Calu3 (cell line): ENCODE data around the gene SLC39A6. TPM values are rescaled to one million over a fixed set of nuclear protein-coding genes. Genes with fewer than 3 reads are reported as not detected.
"Not testable (repeated sequence)": the region's sequence is repeated elsewhere in the genome, so short reads cannot be mapped to it uniquely, and the experiment has no call there.

Experiments used
- BruUV-seq: library from RNA; stranded (reverse); fragments of 400-500 nt; replicated peaks from 2 replicates; lab custom pipeline; 2021; lab: Mats Ljungman, UMichigan
- CTCF ChIA-PET: fragments of 300-600 bp; sonication (Branson Sonifier 250); formaldehyde crosslinking; loops from one replicate; lab custom pipeline; 2022; ENCODE audit warnings: antibody characterized with exemption; lab: Charles Lee
- DNase-seq: peaks from one replicate; pipeline ENCODE4 v3.0.0; 2022
- H3K27ac Mint-ChIP-seq: one replicate; pipeline ENCODE4 v1.8.0; 2022; ENCODE audit warnings: mixed read lengths; ENCODE audit not compliant: unreplicated experiment
- H3K27me3 Mint-ChIP-seq: one replicate; pipeline ENCODE4 v1.8.0; 2022; ENCODE audit warnings: mixed read lengths; ENCODE audit not compliant: unreplicated experiment
- H3K36me3 Mint-ChIP-seq: one replicate; pipeline ENCODE4 v1.8.0; 2022; ENCODE audit warnings: mild to moderate bottlenecking, moderate library complexity, mixed read lengths; ENCODE audit not compliant: insufficient read depth, unreplicated experiment
- H3K4me1 Mint-ChIP-seq: one replicate; pipeline ENCODE4 v1.8.0; 2022; ENCODE audit warnings: mild to moderate bottlenecking, low read depth, mixed read lengths; ENCODE audit not compliant: unreplicated experiment
- H3K4me3 Mint-ChIP-seq: one replicate; pipeline ENCODE4 v1.8.0; 2022; ENCODE audit warnings: mild to moderate bottlenecking, low read depth, moderate library complexity, mixed read lengths; ENCODE audit not compliant: unreplicated experiment
- H3K9me3 Mint-ChIP-seq: one replicate; pipeline ENCODE4 v1.8.0; 2022; ENCODE audit warnings: low read depth, mixed read lengths; ENCODE audit not compliant: unreplicated experiment
- intact Hi-C: fragments of 100-400 bp; cut with micrococcal nuclease; formaldehyde crosslinking; loops from one replicate; pipeline ENCODE4 v1.10.0; 2022; ENCODE audit not compliant: unreplicated experiment
- total RNA-seq: library from RNA; stranded (reverse); gene quantifications from 2 replicates; pipeline ENCODE4 v1.2.3, GENCODE V29; 2022
- TF ChIP-seq, protein P1 (sequence below): fragments of 200-600 bp; IDR thresholded peaks from one replicate; pipeline ENCODE4 v1.8.0; 2022; ENCODE audit warnings: antibody characterized with exemption; ENCODE audit not compliant: unreplicated experiment

Gene SLC39A6
- total RNA-seq, 1 experiment from 2014 or later = 62.9 TPM

DNA sequence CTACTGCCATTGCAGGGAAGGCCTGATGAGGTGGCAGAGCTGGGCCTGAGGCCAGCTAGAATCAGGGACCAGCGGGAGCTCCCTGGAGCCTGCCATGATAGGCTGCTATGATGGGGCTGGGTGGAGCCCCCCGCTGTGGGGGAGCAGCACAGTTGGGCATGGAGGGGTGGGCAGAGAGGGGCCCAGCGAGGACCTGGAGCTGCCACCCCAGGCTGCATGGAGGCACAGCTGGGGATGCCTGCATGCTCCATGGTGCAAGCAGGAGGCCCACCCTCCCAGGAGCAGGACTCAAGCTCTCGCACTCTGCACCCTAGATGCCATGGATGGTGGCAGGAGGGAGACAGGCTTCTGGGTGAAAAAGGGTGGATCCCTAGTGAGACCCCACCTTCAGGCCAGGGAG, 43.9 kb downstream of the SLC39A6 start:
- Mint-ChIP-seq H3K36me3 (no peaks in the 10 kb centered on the region), H3K27me3 (peaks cover 11% of the 10 kb centered on the region), H3K9me3 (peaks cover 2% of the 10 kb centered on the region), H3K4me3 (no peak overlapping the region), H3K4me1 (no peaks in the 10 kb centered on the region), H3K27ac (no peak overlapping the region)
- no peak for DNase-seq
- intact Hi-C loops = no loop called here
- TF ChIP-seq, protein P1, sequence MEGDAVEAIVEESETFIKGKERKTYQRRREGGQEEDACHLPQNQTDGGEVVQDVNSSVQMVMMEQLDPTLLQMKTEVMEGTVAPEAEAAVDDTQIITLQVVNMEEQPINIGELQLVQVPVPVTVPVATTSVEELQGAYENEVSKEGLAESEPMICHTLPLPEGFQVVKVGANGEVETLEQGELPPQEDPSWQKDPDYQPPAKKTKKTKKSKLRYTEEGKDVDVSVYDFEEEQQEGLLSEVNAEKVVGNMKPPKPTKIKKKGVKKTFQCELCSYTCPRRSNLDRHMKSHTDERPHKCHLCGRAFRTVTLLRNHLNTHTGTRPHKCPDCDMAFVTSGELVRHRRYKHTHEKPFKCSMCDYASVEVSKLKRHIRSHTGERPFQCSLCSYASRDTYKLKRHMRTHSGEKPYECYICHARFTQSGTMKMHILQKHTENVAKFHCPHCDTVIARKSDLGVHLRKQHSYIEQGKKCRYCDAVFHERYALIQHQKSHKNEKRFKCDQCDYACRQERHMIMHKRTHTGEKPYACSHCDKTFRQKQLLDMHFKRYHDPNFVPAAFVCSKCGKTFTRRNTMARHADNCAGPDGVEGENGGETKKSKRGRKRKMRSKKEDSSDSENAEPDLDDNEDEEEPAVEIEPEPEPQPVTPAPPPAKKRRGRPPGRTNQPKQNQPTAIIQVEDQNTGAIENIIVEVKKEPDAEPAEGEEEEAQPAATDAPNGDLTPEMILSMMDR = no peak
- CTCF ChIA-PET = no interaction called here
- BruUV-seq = no TSS peak

DNA sequence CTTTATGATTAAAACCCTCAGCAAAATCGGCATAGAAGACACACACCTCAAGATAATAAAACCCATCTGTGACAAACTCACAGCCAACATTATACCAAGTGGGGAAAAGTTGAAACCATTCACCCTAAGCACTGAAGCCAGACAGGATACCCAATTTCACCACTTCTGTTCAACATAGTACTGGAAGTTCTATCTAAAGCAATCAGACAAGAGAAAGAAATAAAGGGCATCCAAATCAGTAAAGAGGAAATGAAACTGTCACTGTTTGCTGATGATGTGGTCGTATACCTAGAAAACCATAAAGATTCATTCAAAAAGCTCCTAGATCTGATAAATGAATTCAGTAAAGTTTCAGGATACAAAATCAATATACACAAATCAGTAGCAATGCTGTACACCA, 45.4 kb downstream of the SLC39A6 start:
- TF ChIP-seq, protein P1 = no peak
- Mint-ChIP-seq H3K9me3 (peaks cover 2% of the 10 kb centered on the region), H3K4me3 (no peak overlapping the region), H3K36me3 (no peaks in the 10 kb centered on the region), H3K27ac (no peak overlapping the region), H3K27me3 (peaks cover 18% of the 10 kb centered on the region), H3K4me1 (no peaks in the 10 kb centered on the region)
- no TSS peak for BruUV-seq
- no peak for DNase-seq
- CTCF ChIA-PET = no interaction called here
- intact Hi-C loops = no loop called here

DNA sequence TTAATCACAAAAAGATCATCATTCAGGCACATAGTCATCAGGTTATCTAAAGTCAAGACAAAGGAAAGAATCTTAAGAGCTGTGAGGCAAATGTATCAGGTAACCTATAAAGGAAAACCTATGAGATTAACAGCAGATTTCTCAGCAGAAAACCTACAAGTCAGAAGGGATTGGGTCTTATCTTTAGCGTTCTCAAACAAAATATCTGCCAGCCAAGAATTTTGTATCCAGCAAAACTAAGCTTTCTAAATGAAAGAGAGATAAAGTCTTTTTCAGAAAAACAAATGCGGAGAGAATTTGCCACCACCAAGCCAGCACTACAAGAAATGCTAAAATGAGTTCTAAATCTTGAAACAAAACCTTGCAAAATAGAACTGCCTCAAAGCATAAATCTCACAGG, 48.0 kb downstream of the SLC39A6 start:
- H3K27ac Mint-ChIP-seq, DNase-seq, CTCF ChIA-PET, H3K4me3 Mint-ChIP-seq, intact Hi-C loops, BruUV-seq, H3K4me1 Mint-ChIP-seq, H3K9me3 Mint-ChIP-seq, H3K36me3 Mint-ChIP-seq: not testable (repeated sequence)
- peaks cover 18% of the 10 kb centered on the region for H3K27me3 Mint-ChIP-seq

DNA sequence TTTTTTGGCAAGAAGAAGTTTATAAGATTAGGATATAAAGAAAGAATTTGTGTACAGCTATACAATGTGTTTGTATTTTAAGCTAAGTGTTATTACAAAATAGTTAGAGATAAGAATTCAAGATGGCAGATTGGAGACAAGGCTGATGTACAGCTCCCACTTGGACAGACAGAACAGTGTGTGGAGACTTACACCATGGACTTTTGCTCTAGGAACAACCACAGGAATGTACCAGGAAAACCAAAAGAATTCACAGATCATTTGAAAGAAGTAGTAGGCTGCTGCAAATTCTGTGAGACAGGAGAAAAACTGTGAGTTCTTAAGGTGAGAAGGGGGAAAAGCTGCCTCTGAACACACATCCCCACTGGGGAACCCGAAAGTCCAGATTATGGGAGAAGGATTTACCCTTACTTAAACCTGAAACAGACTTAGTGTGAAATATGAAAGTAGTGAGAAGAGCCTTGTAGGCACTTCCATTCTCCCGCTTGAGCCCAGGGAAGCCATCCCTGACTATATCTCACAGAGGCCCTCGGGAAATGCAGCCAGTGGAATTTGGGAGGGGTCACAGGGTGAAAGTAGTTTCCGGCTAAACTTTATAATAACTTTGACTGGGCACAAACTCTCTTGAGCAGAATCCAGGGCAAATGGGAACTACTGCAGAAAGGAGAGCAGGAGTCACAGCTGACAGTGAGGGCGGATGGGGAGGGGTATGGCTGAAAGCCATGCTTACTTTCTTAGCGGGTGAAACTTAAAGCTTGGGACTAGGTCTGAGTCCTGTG, 50.2 kb downstream of the SLC39A6 start:
- Mint-ChIP-seq H3K27ac (no peak overlapping the region), H3K4me3 (no peak overlapping the region), H3K36me3 (no peaks in the 10 kb centered on the region), H3K9me3 (peaks cover 1% of the 10 kb centered on the region), H3K4me1 (no peaks in the 10 kb centered on the region), H3K27me3 (peaks cover 18% of the 10 kb centered on the region)
- CTCF ChIA-PET = no interaction called here
- no peak for DNase-seq
- BruUV-seq = no TSS peak
- intact Hi-C loops = no loop called here
- TF ChIP-seq, protein P1 = no peak

DNA sequence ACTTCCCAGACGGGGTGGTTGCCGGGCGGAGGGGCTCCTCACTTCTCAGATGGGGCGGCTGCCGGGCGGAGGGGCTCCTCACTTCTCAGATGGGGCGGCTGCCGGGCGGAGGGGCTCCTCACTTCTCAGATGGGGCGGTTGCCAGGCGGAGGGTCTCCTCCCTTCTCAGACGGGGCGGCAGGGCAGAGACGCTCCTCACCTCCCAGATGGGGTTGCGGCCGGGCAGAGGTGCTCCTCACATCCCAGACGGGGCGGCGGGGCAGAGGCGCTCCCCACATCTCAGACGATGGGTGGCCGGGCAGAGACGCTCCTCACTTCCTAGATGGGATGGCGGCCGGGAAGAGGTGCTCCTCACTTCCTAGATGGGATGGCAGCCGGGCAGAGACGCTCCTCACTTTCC, 51.4 kb downstream of the SLC39A6 start:
- DNase-seq, BruUV-seq, H3K9me3 Mint-ChIP-seq, H3K4me3 Mint-ChIP-seq, intact Hi-C loops, CTCF ChIA-PET, H3K4me1 Mint-ChIP-seq, H3K27ac Mint-ChIP-seq, H3K36me3 Mint-ChIP-seq: not testable (repeated sequence)
- peaks cover 18% of the 10 kb centered on the region for H3K27me3 Mint-ChIP-seq
